Tibial artery (tissue), 4 donors: ENCODE data around the gene FGF14.

Experiments used
- DNase-seq, 2 donors: peaks; one replicate each; pipeline ENCODE4 v3.0.0-alpha.2; 2019
- H3K27ac ChIP-seq, 2 donors: fragments of 200-600 bp; sonication (generic) in 1 of 2; 1 replicate in 1 of 2; 2 replicates in 1 of 2; pipeline ENCODE4 v1.5.1; 2018 to 2019; ENCODE audit warnings: mild to moderate bottlenecking in 1 of 2
- H3K27me3 ChIP-seq, 2 donors: fragments of 200-600 bp; sonication (generic) in 1 of 2; one replicate each; pipeline versions ENCODE4 v1.5.1 to v1.6.0; 2016 to 2019
- H3K36me3 ChIP-seq, 3 donors: fragments of 200-600 bp; sonication (generic) in 2 of 3; one replicate each; pipeline ENCODE4 v1.5.1; 2016 to 2019; ENCODE audit warnings: mild to moderate bottlenecking in 2 of 3
- H3K4me1 ChIP-seq, 4 donors: fragments of 200-600 bp; sonication (generic) in 2 of 4; 1 replicate in 3 of 4; 2 replicates in 1 of 4; pipeline ENCODE4 v1.5.1; 2016 to 2019
- H3K4me3 ChIP-seq, 2 donors: fragments of 200-600 bp; sonication (generic) in 1 of 2; 1 replicate in 1 of 2; 2 replicates in 1 of 2; pipeline ENCODE4 v1.5.1; 2018 to 2019; ENCODE audit warnings: mild to moderate bottlenecking in 2 of 2
- H3K9me3 ChIP-seq, 3 donors: fragments of 200-600 bp; sonication (generic) in 1 of 3; one replicate each; pipeline ENCODE4 v1.5.1; 2016 to 2019
- intact Hi-C: fragments of 100-400 bp; cut with DNase I; formaldehyde crosslinking; loops from one replicate; pipeline ENCODE4 v1.15.0; 2023; ENCODE audit warnings: low total_unique reads
- TF ChIP-seq, protein P1 (sequence below), 2 experiments: fragments of 200-600 bp in 1 of 2; fragments of 450-650 bp in 1 of 2; IDR thresholded peaks; one replicate each; pipeline ENCODE4 v1.5.1; 2017 to 2019; ENCODE audit warnings: antibody characterized with exemption in 2 of 2, mild to moderate bottlenecking in 1 of 2, moderate library complexity in 1 of 2

Gene FGF14

DNA sequence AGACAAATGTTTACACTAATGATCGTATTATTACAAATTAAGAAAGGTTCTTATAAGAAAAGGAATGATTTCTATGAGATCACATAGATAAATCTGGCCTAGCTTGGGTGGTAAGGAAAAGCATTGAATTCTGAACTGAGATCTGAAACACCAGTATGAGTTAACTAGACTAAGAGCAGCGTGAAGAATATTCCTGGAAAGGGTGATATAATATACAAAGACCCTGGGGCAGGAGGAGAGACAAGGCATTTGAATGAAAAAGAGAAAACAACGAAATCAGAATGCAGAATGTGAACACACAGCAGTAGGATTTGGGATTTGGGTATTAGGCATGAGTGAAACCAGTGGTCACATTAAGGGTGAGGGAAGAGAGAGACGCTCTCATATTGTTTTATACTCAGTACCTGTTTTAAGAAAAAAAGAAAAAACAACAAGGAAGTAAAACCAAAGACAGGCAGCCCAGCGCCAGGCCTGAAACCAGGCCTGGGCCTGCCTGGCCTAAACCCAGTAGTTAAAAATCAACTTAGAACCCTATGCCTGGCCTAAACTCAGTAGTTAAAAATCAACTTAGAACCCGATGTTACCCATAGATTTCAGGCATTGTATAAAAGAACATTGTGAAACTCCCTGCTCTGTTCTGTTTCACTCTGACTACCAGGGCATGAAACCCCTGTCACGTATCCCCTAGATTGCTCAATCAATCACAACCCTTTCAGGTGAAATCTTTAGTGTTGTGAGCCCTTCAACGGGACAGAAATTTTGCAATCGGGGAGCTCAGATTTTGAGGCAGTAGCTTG, 662.3 kb downstream of the FGF14 start:
- no peak for DNase-seq
- Histone ChIP-seq H3K27ac (no peak overlapping the region), H3K4me1 (no peaks in the 10 kb centered on the region), H3K9me3 (no peaks in the 10 kb centered on the region), H3K27me3 (no peaks in the 10 kb centered on the region), H3K36me3 (no peaks in the 10 kb centered on the region), H3K4me3 (no peak overlapping the region)
- intact Hi-C loops: no loop called here
- TF ChIP-seq, protein P1, sequence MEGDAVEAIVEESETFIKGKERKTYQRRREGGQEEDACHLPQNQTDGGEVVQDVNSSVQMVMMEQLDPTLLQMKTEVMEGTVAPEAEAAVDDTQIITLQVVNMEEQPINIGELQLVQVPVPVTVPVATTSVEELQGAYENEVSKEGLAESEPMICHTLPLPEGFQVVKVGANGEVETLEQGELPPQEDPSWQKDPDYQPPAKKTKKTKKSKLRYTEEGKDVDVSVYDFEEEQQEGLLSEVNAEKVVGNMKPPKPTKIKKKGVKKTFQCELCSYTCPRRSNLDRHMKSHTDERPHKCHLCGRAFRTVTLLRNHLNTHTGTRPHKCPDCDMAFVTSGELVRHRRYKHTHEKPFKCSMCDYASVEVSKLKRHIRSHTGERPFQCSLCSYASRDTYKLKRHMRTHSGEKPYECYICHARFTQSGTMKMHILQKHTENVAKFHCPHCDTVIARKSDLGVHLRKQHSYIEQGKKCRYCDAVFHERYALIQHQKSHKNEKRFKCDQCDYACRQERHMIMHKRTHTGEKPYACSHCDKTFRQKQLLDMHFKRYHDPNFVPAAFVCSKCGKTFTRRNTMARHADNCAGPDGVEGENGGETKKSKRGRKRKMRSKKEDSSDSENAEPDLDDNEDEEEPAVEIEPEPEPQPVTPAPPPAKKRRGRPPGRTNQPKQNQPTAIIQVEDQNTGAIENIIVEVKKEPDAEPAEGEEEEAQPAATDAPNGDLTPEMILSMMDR (IDR thresholded peaks at IDR 0.05): no peak

DNA sequence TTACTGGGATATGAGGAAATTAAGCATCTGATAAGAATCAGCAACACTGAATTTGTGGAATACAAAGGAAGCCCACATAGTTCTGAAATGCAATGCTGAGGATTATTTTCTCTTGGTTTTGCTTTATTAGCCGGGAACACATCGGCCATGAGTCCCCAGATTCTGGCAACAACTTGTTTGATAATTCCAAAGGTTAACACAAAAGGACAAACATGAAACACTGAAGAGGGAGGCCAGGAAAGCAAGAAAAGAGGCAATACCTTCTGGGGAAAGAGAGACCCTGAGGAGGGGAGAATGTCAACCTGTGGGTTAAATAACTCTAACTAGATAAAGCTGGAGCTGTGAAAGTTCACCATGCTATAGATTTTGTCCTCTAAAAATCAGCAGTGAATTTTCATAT, 663.5 kb downstream of the FGF14 start:
- Histone ChIP-seq H3K27ac (no peak overlapping the region), H3K36me3 (no peaks in the 10 kb centered on the region), H3K9me3 (no peaks in the 10 kb centered on the region), H3K27me3 (no peaks in the 10 kb centered on the region), H3K4me1 (no peaks in the 10 kb centered on the region), H3K4me3 (no peak overlapping the region)
- DNase-seq: no peak
- intact Hi-C loops: no loop called here
- TF ChIP-seq, protein P1 (IDR thresholded peaks at IDR 0.05): no peak

DNA sequence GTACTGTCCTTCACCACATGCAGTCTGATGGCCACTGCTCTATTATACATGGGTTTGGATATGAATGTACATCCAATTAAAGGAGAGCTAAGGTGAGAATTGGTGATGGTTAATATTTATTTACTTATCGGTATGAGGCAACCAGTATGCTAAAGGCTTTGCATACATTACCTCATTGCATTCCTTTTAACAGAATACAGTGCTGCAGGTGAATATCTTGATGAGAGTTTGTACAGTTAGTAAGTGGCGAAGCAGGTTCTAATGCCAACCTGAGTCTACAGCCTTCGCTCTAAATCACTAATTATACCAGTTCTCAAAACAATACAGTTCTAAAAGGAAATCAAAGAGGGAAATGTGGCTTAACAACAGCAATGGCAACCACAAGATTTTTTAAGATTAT, 665.3 kb downstream of the FGF14 start:
- Histone ChIP-seq H3K4me1 (no peaks in the 10 kb centered on the region), H3K4me3 (no peak overlapping the region), H3K27me3 (no peaks in the 10 kb centered on the region), H3K9me3 (no peaks in the 10 kb centered on the region), H3K36me3 (no peaks in the 10 kb centered on the region), H3K27ac (no peak overlapping the region)
- TF ChIP-seq, protein P1 (IDR thresholded peaks at IDR 0.05): no peak
- no peak for DNase-seq
- intact Hi-C loops: no loop called here

DNA sequence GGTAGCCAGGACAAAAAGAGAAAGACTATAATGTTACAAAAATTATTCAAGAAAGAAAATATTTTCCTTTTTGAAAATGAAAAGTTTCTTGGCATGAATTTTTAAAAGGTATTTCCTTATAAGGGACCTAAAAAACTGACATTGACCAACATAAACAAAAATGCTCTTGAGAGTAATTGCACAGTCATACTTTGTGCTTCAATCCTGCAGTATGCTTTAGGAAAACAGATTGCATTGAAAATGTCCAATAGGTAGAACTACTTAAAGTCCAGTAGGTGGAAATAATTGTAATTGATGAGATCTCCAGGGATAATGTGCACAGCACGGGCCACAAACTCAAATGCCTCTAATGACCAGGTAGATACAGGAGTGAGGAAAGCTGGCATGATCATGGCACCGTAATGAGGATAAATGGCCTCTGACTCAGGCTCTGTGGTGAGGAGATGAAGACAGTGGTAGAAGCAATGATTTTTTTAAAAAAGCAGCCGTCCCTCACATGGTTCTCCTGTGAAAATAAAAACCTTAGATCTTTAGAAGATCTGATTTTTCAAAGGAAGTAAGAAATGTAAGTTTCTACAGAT, 671.3 kb downstream of the FGF14 start:
- Histone ChIP-seq H3K4me1 (peaks cover 0 to 10% (median 0%) of the 10 kb centered on the region in 4 donors), H3K27ac (no peak overlapping the region), H3K36me3 (no peaks in the 10 kb centered on the region), H3K9me3 (no peaks in the 10 kb centered on the region), H3K27me3 (no peaks in the 10 kb centered on the region), H3K4me3 (no peak overlapping the region)
- no peak for DNase-seq
- intact Hi-C loops: no loop called here
- TF ChIP-seq, protein P1 (IDR thresholded peaks at IDR 0.05): no peak

DNA sequence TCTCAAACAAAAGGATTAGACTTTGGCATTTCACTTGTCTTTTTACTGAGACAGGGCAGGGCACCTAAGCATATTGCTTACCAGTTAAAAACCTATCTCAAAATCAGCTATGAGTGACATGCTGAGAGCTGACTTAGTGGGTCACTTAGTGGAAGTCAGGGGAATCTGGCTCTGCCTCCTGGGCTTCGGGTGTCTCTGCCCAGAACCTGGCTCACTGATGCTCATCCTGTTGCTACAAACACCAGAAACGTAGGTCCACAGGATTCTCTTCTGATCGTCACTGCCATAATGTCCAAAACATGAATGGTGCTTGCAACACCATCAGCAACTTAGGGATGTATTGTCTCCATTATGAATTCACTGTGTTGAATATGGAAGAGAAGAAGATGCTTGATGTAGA, 673.2 kb downstream of the FGF14 start:
- peaks cover 0 to 10% (median 0%) of the 10 kb centered on the region in 4 donors for H3K4me1 ChIP-seq
- TF ChIP-seq, protein P1 (IDR thresholded peaks at IDR 0.05): no peak
- no peaks in the 10 kb centered on the region for H3K9me3 ChIP-seq

More for the DNA sequence above, 673.2 kb downstream of the FGF14 start:
- Histone ChIP-seq H3K27ac (no peak overlapping the region), H3K4me3 (no peak overlapping the region), H3K27me3 (no peaks in the 10 kb centered on the region), H3K36me3 (no peaks in the 10 kb centered on the region)
- DNase-seq: no peak
- intact Hi-C loops: no loop called here
